Measurements from ENCODE around the gene VSIG4. TPM values are rescaled to one million over a fixed set of nuclear protein-coding genes. Genes with fewer than 3 reads are reported as not detected.
"Not testable (repeated sequence)": the region's sequence is repeated elsewhere in the genome, so short reads cannot be mapped to it uniquely, and the experiment has no call there.

The VSIG4 gene
- total RNA-seq, 1 donor, result 0.72 TPM

DNA sequence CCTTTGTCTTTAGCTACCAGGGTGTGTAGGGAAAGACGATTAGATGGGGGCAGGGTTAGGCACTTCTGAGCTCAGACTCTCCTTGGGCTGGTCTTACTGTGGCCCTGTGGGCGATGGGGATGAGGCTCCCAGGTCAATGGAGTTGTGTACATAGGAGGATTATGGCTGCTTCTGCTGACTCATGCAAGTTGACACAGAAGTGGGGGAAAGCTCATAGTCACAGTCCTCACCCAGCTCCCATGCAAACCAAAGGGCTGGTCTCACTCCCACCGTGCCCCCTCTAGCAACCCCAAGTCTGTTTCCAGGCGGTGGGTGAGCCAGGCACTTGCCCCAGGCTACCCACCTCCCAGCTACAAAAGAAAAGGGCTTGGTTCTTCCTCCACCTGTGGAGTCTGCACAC, 24.4 kb upstream of the VSIG4 start:
- Histone ChIP-seq H3K4me2 (ENCODE audit: insufficient read depth, low read length) (no peak overlapping the region), H3K27me3 (ENCODE audit: insufficient read depth, low read length) (no peaks in the 10 kb centered on the region), H3K36me3 (ENCODE audit: insufficient read depth, low read length) (no peaks in the 10 kb centered on the region), H3K9me3 (ENCODE audit: low read depth, low read length) (no peaks in the 10 kb centered on the region), H3K79me2 (ENCODE audit: insufficient read depth, low read length) (no peaks in the 10 kb centered on the region), H2AFZ (ENCODE audit: low read length) (no peak overlapping the region), H3K27ac (ENCODE audit: low read depth, low read length) (no peak overlapping the region), H4K20me1 (ENCODE audit: insufficient read depth, low read length) (no peaks in the 10 kb centered on the region), H3K4me3 (ENCODE audit: insufficient read depth, low read length) (no peak overlapping the region), H3K4me1 (ENCODE audit: insufficient read depth, low read length) (no peaks in the 10 kb centered on the region)
- DNase-seq (ENCODE audit: insufficient read length, low spot score, missing footprints), result no peak
- TF ChIP-seq, protein P1, sequence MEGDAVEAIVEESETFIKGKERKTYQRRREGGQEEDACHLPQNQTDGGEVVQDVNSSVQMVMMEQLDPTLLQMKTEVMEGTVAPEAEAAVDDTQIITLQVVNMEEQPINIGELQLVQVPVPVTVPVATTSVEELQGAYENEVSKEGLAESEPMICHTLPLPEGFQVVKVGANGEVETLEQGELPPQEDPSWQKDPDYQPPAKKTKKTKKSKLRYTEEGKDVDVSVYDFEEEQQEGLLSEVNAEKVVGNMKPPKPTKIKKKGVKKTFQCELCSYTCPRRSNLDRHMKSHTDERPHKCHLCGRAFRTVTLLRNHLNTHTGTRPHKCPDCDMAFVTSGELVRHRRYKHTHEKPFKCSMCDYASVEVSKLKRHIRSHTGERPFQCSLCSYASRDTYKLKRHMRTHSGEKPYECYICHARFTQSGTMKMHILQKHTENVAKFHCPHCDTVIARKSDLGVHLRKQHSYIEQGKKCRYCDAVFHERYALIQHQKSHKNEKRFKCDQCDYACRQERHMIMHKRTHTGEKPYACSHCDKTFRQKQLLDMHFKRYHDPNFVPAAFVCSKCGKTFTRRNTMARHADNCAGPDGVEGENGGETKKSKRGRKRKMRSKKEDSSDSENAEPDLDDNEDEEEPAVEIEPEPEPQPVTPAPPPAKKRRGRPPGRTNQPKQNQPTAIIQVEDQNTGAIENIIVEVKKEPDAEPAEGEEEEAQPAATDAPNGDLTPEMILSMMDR (IDR thresholded peaks at IDR 0.05; ENCODE audit: extremely low read depth, low read depth, low read length), result no peak

DNA sequence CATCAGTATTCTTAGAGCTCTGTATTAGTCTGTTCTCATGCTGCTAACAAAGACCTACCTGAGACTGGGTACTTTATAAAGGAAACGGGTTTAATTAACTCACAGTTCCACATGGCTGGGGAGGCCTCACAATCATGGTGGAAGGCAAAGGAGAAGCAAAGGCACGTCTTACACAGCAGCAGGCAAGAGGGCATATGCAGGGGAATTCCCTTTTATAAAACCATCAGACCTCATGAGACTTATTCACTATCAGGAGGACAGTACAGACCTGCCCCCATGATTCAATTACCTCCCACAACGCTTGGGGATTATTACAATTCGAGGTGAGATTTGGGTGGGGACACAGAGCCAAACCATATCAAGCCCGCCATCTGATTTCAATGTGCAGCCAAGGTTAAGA, 17.1 kb upstream of the VSIG4 start:
- DNase-seq (ENCODE audit: insufficient read length, low spot score, missing footprints); H3K9me3 ChIP-seq (ENCODE audit: low read depth, low read length); H3K4me3 ChIP-seq (ENCODE audit: insufficient read depth, low read length); H2AFZ ChIP-seq (ENCODE audit: low read length); H3K27me3 ChIP-seq (ENCODE audit: insufficient read depth, low read length); H3K36me3 ChIP-seq (ENCODE audit: insufficient read depth, low read length); H3K4me1 ChIP-seq (ENCODE audit: insufficient read depth, low read length); H3K79me2 ChIP-seq (ENCODE audit: insufficient read depth, low read length); H4K20me1 ChIP-seq (ENCODE audit: insufficient read depth, low read length); H3K27ac ChIP-seq (ENCODE audit: low read depth, low read length); H3K4me2 ChIP-seq (ENCODE audit: insufficient read depth, low read length): not testable (repeated sequence)

DNA sequence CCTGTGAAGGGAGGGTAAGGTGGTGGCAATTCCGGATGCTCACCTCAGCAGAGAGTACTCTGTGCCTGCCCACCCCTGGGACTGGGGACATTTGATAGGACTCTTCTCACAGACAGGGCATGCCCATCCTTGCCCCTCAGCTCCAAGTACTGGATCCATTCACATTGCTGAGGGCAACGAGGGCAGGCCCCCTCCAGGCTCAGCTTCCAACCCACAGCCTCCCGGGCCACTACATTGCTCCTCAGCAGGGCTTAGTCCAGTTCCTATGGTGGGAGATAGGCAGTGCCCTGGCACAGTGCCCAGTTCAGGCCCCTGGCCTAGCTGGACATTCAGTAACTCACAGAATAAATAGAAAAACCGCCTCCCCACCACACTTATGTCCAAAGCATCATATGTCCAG, 15.1 kb upstream of the VSIG4 start:
- Histone ChIP-seq H2AFZ (ENCODE audit: low read length) (no peak overlapping the region), H3K4me3 (ENCODE audit: insufficient read depth, low read length) (no peak overlapping the region), H3K36me3 (ENCODE audit: insufficient read depth, low read length) (no peaks in the 10 kb centered on the region), H3K4me2 (ENCODE audit: insufficient read depth, low read length) (no peak overlapping the region), H3K9me3 (ENCODE audit: low read depth, low read length) (no peaks in the 10 kb centered on the region), H3K4me1 (ENCODE audit: insufficient read depth, low read length) (no peaks in the 10 kb centered on the region), H3K27ac (ENCODE audit: low read depth, low read length) (no peak overlapping the region), H4K20me1 (ENCODE audit: insufficient read depth, low read length) (no peaks in the 10 kb centered on the region), H3K27me3 (ENCODE audit: insufficient read depth, low read length) (no peaks in the 10 kb centered on the region), H3K79me2 (ENCODE audit: insufficient read depth, low read length) (no peaks in the 10 kb centered on the region)
- no peak for DNase-seq (ENCODE audit: insufficient read length, low spot score, missing footprints)
- TF ChIP-seq, protein P1 (IDR thresholded peaks at IDR 0.05; ENCODE audit: extremely low read depth, low read depth, low read length), result no peak

- no peak overlapping the region for H3K4me2 ChIP-seq (ENCODE audit: insufficient read depth, low read length)
Measured at GRCh38 chrX:66053414-66053813, 13.5 kb upstream of the VSIG4 start.

More at GRCh38 chrX:66053414-66053813, 13.5 kb upstream of the VSIG4 start:
- H3K36me3 ChIP-seq (ENCODE audit: insufficient read depth, low read length), result no peaks in the 10 kb centered on the region
- no peak overlapping the region for H3K27ac ChIP-seq (ENCODE audit: low read depth, low read length)
- no peaks in the 10 kb centered on the region for H3K9me3 ChIP-seq (ENCODE audit: low read depth, low read length)
- H3K27me3 ChIP-seq (ENCODE audit: insufficient read depth, low read length), result no peaks in the 10 kb centered on the region
- no peak overlapping the region for H2AFZ ChIP-seq (ENCODE audit: low read length)
- no peak overlapping the region for H3K4me3 ChIP-seq (ENCODE audit: insufficient read depth, low read length)
- no peak for DNase-seq (ENCODE audit: insufficient read length, low spot score, missing footprints)
- TF ChIP-seq, protein P1 (IDR thresholded peaks at IDR 0.05; ENCODE audit: extremely low read depth, low read depth, low read length), result no peak
- no peaks in the 10 kb centered on the region for H4K20me1 ChIP-seq (ENCODE audit: insufficient read depth, low read length)
- no peaks in the 10 kb centered on the region for H3K79me2 ChIP-seq (ENCODE audit: insufficient read depth, low read length)
- no peaks in the 10 kb centered on the region for H3K4me1 ChIP-seq (ENCODE audit: insufficient read depth, low read length)

Data from osteoblast (primary cell).